SU-DHL-6 (cell line): Measurements from ENCODE around the gene ANKRD39.

Source experiments
- H2AFZ ChIP-seq: fragments of 200-600 bp; sonication (generic); 2 replicates; pipeline ENCODE4 v1.6.1; 2014; ENCODE audit warnings: low read depth, mild to moderate bottlenecking, moderate library complexity, mixed read lengths, antibody characterized with exemption, low read length; ENCODE audit not compliant: severe bottlenecking
- H3F3A ChIP-seq: fragments of 200-600 bp; shearing (Covaris generic); 2 replicates; pipeline ENCODE4 v1.6.0; 2016; ENCODE audit warnings: antibody characterized with exemption, mild to moderate bottlenecking; ENCODE audit not compliant: insufficient read depth
- H3K27ac ChIP-seq: fragments of 200-600 bp; sonication (generic); 2 replicates; pipeline ENCODE4 v1.5.1; 2016; ENCODE audit warnings: low read depth, mild to moderate bottlenecking, low read length, moderate library complexity, mixed read lengths
- H3K27me3 ChIP-seq: fragments of 200-600 bp; sonication (generic), shearing (Covaris generic); 2 replicates; pipeline ENCODE4 v1.6.0; 2014; ENCODE audit warnings: mild to moderate bottlenecking, low read length
- H3K36me3 ChIP-seq: fragments of 200-600 bp; sonication (generic); 2 replicates; pipeline ENCODE4 v1.6.1; 2014; ENCODE audit warnings: mild to moderate bottlenecking, low read length, mixed read lengths
- H3K4me2 ChIP-seq: fragments of 300-600, 200-600 bp; shearing (Covaris generic), sonication (generic); 2 replicates; pipeline ENCODE4 v1.6.0; 2014; ENCODE audit warnings: low read length, low read depth, mild to moderate bottlenecking; ENCODE audit not compliant: poor library complexity, severe bottlenecking
- H3K4me3 ChIP-seq: fragments of 200-600 bp; sonication (generic); 2 replicates; pipeline ENCODE4 v1.5.1; 2014; ENCODE audit warnings: antibody characterized with exemption, low read length, mild to moderate bottlenecking, mixed read lengths; ENCODE audit not compliant: insufficient read depth, poor library complexity, severe bottlenecking
- H3K79me2 ChIP-seq: fragments of 200-600 bp; sonication (generic); 2 replicates; pipeline ENCODE4 v1.6.1; 2014; ENCODE audit warnings: mild to moderate bottlenecking, low read length, moderate library complexity; ENCODE audit not compliant: insufficient read depth
- H3K9ac ChIP-seq: fragments of 200-600 bp; sonication (generic); 2 replicates; pipeline ENCODE4 v1.7.0; 2014; ENCODE audit warnings: mild to moderate bottlenecking, low read length
- H3K9me2 ChIP-seq: fragments of 200-600 bp; sonication (generic); replicated peaks from 2 replicates; pipeline ENCODE4 v1.6.1; 2014; ENCODE audit warnings: low read length; ENCODE audit not compliant: insufficient read depth
- H3K9me3 ChIP-seq: fragments of 200-600 bp; sonication (generic); 2 replicates; pipeline ENCODE4 v1.6.1; 2014; ENCODE audit warnings: low read length, mixed read lengths; ENCODE audit not compliant: insufficient read depth
- H4K20me1 ChIP-seq: fragments of 200-600 bp; sonication (generic); 2 replicates; pipeline ENCODE4 v1.6.1; 2014; ENCODE audit warnings: low read depth, mild to moderate bottlenecking, antibody characterized with exemption, low read length, moderate library complexity, mixed read lengths
- EZH2phosphoT487 ChIP-seq: fragments of 200-600 bp; sonication (generic), shearing (Covaris generic); conservative IDR thresholded peaks from 2 replicates; pipeline ENCODE4 v1.6.1; 2018; ENCODE audit warnings: mild to moderate bottlenecking, antibody characterized with exemption, low read length, moderate library complexity, mixed read lengths
- TF ChIP-seq, protein P1 (sequence below): fragments of 200-600 bp; sonication (generic); IDR thresholded peaks from one replicate; pipeline ENCODE4 v1.5.1; 2017; ENCODE audit warnings: antibody characterized with exemption, mild to moderate bottlenecking, low read length, moderate library complexity; ENCODE audit not compliant: insufficient read depth, poor library complexity, severe bottlenecking

Gene ANKRD39

GRCh38 chr2:96813656-96814055, 44.2 kb downstream of the ANKRD39 start:
- Histone ChIP-seq H2AFZ (no peak overlapping the region), H3K4me2 (no peak overlapping the region), H4K20me1 (no peaks in the 10 kb centered on the region; the same call in 1 of the 2 replicates), H3K36me3 (no peaks in the 10 kb centered on the region), H3F3A (no peaks in the 10 kb centered on the region; the same call in 1 of the 2 replicates), H3K79me2 (peaks cover 17% of the 10 kb centered on the region), H3K27me3 (no peaks in the 10 kb centered on the region), H3K9me3 (no peaks in the 10 kb centered on the region), H3K9me2 (no peaks in the 10 kb centered on the region), H3K4me3 (no peak overlapping the region), H3K27ac (no peak overlapping the region), H3K9ac (no peak overlapping the region)
- TF ChIP-seq, protein P1, sequence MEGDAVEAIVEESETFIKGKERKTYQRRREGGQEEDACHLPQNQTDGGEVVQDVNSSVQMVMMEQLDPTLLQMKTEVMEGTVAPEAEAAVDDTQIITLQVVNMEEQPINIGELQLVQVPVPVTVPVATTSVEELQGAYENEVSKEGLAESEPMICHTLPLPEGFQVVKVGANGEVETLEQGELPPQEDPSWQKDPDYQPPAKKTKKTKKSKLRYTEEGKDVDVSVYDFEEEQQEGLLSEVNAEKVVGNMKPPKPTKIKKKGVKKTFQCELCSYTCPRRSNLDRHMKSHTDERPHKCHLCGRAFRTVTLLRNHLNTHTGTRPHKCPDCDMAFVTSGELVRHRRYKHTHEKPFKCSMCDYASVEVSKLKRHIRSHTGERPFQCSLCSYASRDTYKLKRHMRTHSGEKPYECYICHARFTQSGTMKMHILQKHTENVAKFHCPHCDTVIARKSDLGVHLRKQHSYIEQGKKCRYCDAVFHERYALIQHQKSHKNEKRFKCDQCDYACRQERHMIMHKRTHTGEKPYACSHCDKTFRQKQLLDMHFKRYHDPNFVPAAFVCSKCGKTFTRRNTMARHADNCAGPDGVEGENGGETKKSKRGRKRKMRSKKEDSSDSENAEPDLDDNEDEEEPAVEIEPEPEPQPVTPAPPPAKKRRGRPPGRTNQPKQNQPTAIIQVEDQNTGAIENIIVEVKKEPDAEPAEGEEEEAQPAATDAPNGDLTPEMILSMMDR: no peak
- no peak for TF ChIP-seq EZH2phosphoT487

DNA sequence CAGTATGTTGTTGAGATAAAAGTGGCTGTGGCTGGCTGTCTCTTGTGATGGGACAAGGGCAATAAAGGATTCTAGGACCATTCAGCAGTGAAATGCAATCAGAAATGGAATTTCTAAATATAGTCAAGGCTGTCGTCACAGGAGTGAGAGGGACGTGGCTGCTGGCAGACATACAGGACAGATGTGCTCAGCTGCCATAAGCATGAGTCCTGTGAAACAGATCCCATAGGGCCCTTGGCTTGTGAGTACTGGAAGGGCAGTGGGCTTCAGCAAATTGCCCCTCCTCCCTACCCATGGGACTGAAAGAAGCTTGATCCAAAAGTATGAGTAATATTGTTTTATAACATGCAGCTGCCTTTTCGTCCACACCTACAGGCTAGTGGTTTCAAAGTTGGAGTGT, 45.9 kb downstream of the ANKRD39 start:
- TF ChIP-seq, protein P1: no peak
- no peak for TF ChIP-seq EZH2phosphoT487

DNA sequence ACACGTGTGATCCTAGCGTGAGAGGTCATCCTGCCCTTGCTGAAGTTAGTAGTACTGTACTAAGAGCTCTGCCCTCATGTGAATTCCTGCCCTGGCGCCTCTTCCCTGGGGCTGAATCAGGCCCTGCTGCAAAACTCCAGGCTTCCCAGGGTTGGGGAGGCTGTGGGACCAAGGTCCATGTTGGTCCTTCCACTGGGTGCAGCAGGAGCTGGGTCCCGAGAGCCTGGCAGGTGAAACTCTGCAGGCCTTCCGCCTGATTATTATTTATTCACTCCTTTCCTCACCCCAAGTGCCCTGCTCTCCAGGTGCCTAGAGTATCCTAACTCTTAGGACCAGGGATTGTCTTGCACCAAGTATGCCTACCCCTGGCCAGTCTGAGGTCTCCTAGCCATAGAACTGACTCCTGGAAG, 47.0 kb downstream of the ANKRD39 start:
- no peaks in the 10 kb centered on the region for H3K9me2 ChIP-seq
- H3K36me3 ChIP-seq: no peaks in the 10 kb centered on the region
- H2AFZ ChIP-seq: no peak overlapping the region
- H3K9ac ChIP-seq: no peak overlapping the region
- H3K4me3 ChIP-seq: no peak overlapping the region
- no peaks in the 10 kb centered on the region for H3K27me3 ChIP-seq
- no peaks in the 10 kb centered on the region for H3K9me3 ChIP-seq
- no peak overlapping the region for H3K4me2 ChIP-seq
- H3K27ac ChIP-seq: no peak overlapping the region
- H4K20me1 ChIP-seq: no peaks in the 10 kb centered on the region
- no peaks in the 10 kb centered on the region for H3K79me2 ChIP-seq
- TF ChIP-seq, protein P1: no peak
- TF ChIP-seq EZH2phosphoT487: no peak
- peaks cover 5% of the 10 kb centered on the region; the same call in 1 of the 2 replicates for H3F3A ChIP-seq

More for the DNA sequence above, 45.9 kb downstream of the ANKRD39 start:
- Histone ChIP-seq H3K9me3 (no peaks in the 10 kb centered on the region), H3K9me2 (no peaks in the 10 kb centered on the region), H3K4me2 (no peak overlapping the region), H3K4me3 (no peak overlapping the region), H3K27ac (no peak overlapping the region), H3F3A (no peaks in the 10 kb centered on the region; the same call in 1 of the 2 replicates), H3K27me3 (no peaks in the 10 kb centered on the region), H3K36me3 (no peaks in the 10 kb centered on the region), H3K79me2 (no peaks in the 10 kb centered on the region), H2AFZ (no peak overlapping the region), H4K20me1 (no peaks in the 10 kb centered on the region), H3K9ac (no peak overlapping the region)
